ENCODE data around the gene PLEK. TPM values are rescaled to one million over a fixed set of nuclear protein-coding genes. Genes with fewer than 3 reads are reported as not detected.

The PLEK gene
- total and polyA plus RNA-seq, 2 donors (not counting 3 experiments of a cell fraction or from before 2014, with no cell fraction given) = 0.03 to 0.11 TPM

GRCh38 chr2:68374184-68374583 is 9.1 kb downstream of the PLEK start:
- DNase-seq (ENCODE audit: low read depth, low spot score) (no peak), FAIRE-seq (no peak)
- Histone ChIP-seq H3K4me2 (ENCODE audit: insufficient read depth, low read length) (no peak overlapping the region), H2AFZ (ENCODE audit: low read depth, low read length) (no peak overlapping the region), H3K79me2 (ENCODE audit: control insufficient read depth, insufficient read depth, low read length) (no peaks in the 10 kb centered on the region), H3K27me3 (ENCODE audit: control insufficient read depth in 2 of 2, insufficient read depth in 2 of 2, low read length in 2 of 2) (peaks cover 6 to 35% of the 10 kb centered on the region in 2 experiments), H3K4me3 (replicated peaks in 1 of 3; ENCODE audit: insufficient read depth in 1 of 3, low read depth in 1 of 3, low read length in 3 of 3) (no peak overlapping the region), H3K36me3 (ENCODE audit: control insufficient read depth in 2 of 2, extremely low read depth in 1 of 2, insufficient read depth in 2 of 2, low read length in 2 of 2) (no peaks in the 10 kb centered on the region), H3K4me1 (ENCODE audit: control insufficient read depth, extremely low read depth, insufficient read depth, low read length) (no peaks in the 10 kb centered on the region), H3K9me3 (replicated peaks; ENCODE audit: control insufficient read depth, insufficient read depth, low read length) (no peaks in the 10 kb centered on the region), H3K27ac (ENCODE audit: insufficient read depth, low read depth, low read length) (no peak overlapping the region), H3K9me1 (replicated peaks; ENCODE audit: control insufficient read depth, extremely low read depth, insufficient read depth, low read length) (no peaks in the 10 kb centered on the region), H4K20me1 (replicated peaks; ENCODE audit: control insufficient read depth, extremely low read depth, insufficient read depth, low read length) (no peaks in the 10 kb centered on the region), H3K9ac (replicated peaks; ENCODE audit: extremely low read depth, insufficient read depth, low read length) (no peak overlapping the region)
- intact Hi-C loops (cut with micrococcal nuclease) = no loop called here
- dilution Hi-C loops (cut with MboI; ENCODE audit: extremely low pct_ligation_motif_present, low sequenced_read_pairs) = no loop called here
- POLR2A ChIA-PET = no interaction called here
- CTCF ChIA-PET = no interaction called here
- no peak for TF ChIP-seq FOS (IDR thresholded peaks at IDR 0.05; ENCODE audit: borderline replicate concordance, insufficient read depth, low read length)
- BruUV-seq (replicated peaks) = no TSS peak

GRCh38 chr2:68375582-68375981 is 10.5 kb downstream of the PLEK start:
- no peaks in the 10 kb centered on the region for H3K36me3 ChIP-seq (ENCODE audit: control insufficient read depth in 2 of 2, extremely low read depth in 1 of 2, insufficient read depth in 2 of 2, low read length in 2 of 2)
- BruUV-seq (replicated peaks) = no TSS peak
- no peak overlapping the region for H3K4me3 ChIP-seq (replicated peaks in 1 of 3; ENCODE audit: insufficient read depth in 1 of 3, low read depth in 1 of 3, low read length in 3 of 3)
- H3K4me1 ChIP-seq (ENCODE audit: control insufficient read depth, extremely low read depth, insufficient read depth, low read length) = no peaks in the 10 kb centered on the region
- H3K27ac ChIP-seq (ENCODE audit: insufficient read depth, low read depth, low read length) = no peak overlapping the region
- FAIRE-seq (no peak), DNase-seq (ENCODE audit: low read depth, low spot score) (no peak)
- CTCF ChIA-PET = no interaction called here
- H2AFZ ChIP-seq (ENCODE audit: low read depth, low read length) = no peak overlapping the region
- no peak overlapping the region for H3K9ac ChIP-seq (replicated peaks; ENCODE audit: extremely low read depth, insufficient read depth, low read length)
- intact Hi-C loops (cut with micrococcal nuclease) (no loop called here), dilution Hi-C loops (cut with MboI; ENCODE audit: extremely low pct_ligation_motif_present, low sequenced_read_pairs) (no loop called here)
- no peaks in the 10 kb centered on the region for H3K9me3 ChIP-seq (replicated peaks; ENCODE audit: control insufficient read depth, insufficient read depth, low read length)
- no peaks in the 10 kb centered on the region for H3K9me1 ChIP-seq (replicated peaks; ENCODE audit: control insufficient read depth, extremely low read depth, insufficient read depth, low read length)
- H3K4me2 ChIP-seq (ENCODE audit: insufficient read depth, low read length) = no peak overlapping the region
- no peak for TF ChIP-seq MYC (IDR thresholded peaks at IDR 0.05; ENCODE audit: low read depth, low read length)
- no peak for TF ChIP-seq EZH2 (IDR thresholded peaks at IDR 0.05; ENCODE audit: borderline replicate concordance, low read depth, low read length, severe bottlenecking)
- TF ChIP-seq POLR2A (IDR thresholded peaks at IDR 0.05; ENCODE audit: low read depth, low read length) = no peak
- no peak for TF ChIP-seq MAX (IDR thresholded peaks at IDR 0.05; ENCODE audit: insufficient read depth, insufficient read length)
- TF ChIP-seq POLR2AphosphoS5 (IDR thresholded peaks at IDR 0.05; ENCODE audit: insufficient read depth, low read depth, low read length) = no peak
- no peak for TF ChIP-seq FOS (IDR thresholded peaks at IDR 0.05; ENCODE audit: borderline replicate concordance, insufficient read depth, low read length)
- no peak for TF ChIP-seq CTCF (IDR thresholded peaks at IDR 0.05; ENCODE audit: extremely low read depth in 1 of 2, insufficient read depth in 1 of 2, low read depth in 1 of 2, low read length in 2 of 2)
- TF ChIP-seq JUN (IDR thresholded peaks at IDR 0.05; ENCODE audit: borderline replicate concordance, insufficient read depth, insufficient read length, low read depth) = no peak
- TF ChIP-seq GATA2 (IDR thresholded peaks at IDR 0.05; ENCODE audit: insufficient read depth, insufficient read length, low read depth, low read length) = no peak
- POLR2A ChIA-PET = no interaction called here
- peaks cover 10 to 35% of the 10 kb centered on the region in 2 experiments for H3K27me3 ChIP-seq (ENCODE audit: control insufficient read depth in 2 of 2, insufficient read depth in 2 of 2, low read length in 2 of 2)
- H3K79me2 ChIP-seq (ENCODE audit: control insufficient read depth, insufficient read depth, low read length) = no peaks in the 10 kb centered on the region
- no peaks in the 10 kb centered on the region for H4K20me1 ChIP-seq (replicated peaks; ENCODE audit: control insufficient read depth, extremely low read depth, insufficient read depth, low read length)
